GM21576 (cell line): ENCODE results near the gene IL12B.
"Not testable (repeated sequence)": the region's sequence is repeated elsewhere in the genome, so short reads cannot be mapped to it uniquely, and the experiment has no call there.

Experiments
- ATAC-seq: cut with Tn5 transposase; IDR thresholded peaks from one replicate; pipeline ENCODE4 v1.9.1; 2021; ENCODE audit warnings: mild to moderate bottlenecking, moderate library complexity; ENCODE audit not compliant: unreplicated experiment

IL12B gene

GRCh38 chr5:159330131-159330800, at the start of gene IL12B:
Gene IL12B, minus strand, starts transcription at chr5:159330487. Its CDS starts 3,705 bp downstream, at chr5:159326782.
- ATAC-seq: no peak

GRCh38 chr5:159377653-159378052, 47.4 kb upstream of the IL12B start:
- ATAC-seq: no peak

GRCh38 chr5:159367866-159368265, 37.6 kb upstream of the IL12B start:
- not testable (repeated sequence) for ATAC-seq

- ATAC-seq: not testable (repeated sequence)
These were observed 36.5 kb upstream of the IL12B start for GRCh38 chr5:159366776-159367175.

- no peak for ATAC-seq
These were observed 31.9 kb upstream of the IL12B start for GRCh38 chr5:159362220-159362619.

GRCh38 chr5:159359871-159360270, 29.6 kb upstream of the IL12B start:
- not testable (repeated sequence) for ATAC-seq

GRCh38 chr5:159359408-159359807, 29.1 kb upstream of the IL12B start:
- no peak for ATAC-seq

- ATAC-seq: no peak
These were observed 23.5 kb upstream of the IL12B start for GRCh38 chr5:159353661-159354252.

- not testable (repeated sequence) for ATAC-seq
These were observed 20.4 kb upstream of the IL12B start for GRCh38 chr5:159350644-159351043.

- not testable (repeated sequence) for ATAC-seq
These were observed 19.9 kb upstream of the IL12B start for GRCh38 chr5:159350216-159350615.

- no peak for ATAC-seq
These were observed 15.6 kb upstream of the IL12B start for GRCh38 chr5:159345861-159346260.

- ATAC-seq: no peak
These were observed 15.0 kb upstream of the IL12B start for GRCh38 chr5:159345336-159345735.

GRCh38 chr5:159343295-159344094, 13.2 kb upstream of the IL12B start:
- no peak for ATAC-seq

- no peak for ATAC-seq
These were observed 12.6 kb upstream of the IL12B start for GRCh38 chr5:159342840-159343239.

GRCh38 chr5:159341906-159342310, 11.6 kb upstream of the IL12B start:
- ATAC-seq: no peak

GRCh38 chr5:159341145-159341544, 10.9 kb upstream of the IL12B start:
- ATAC-seq: no peak

GRCh38 chr5:159340511-159340910, 10.2 kb upstream of the IL12B start:
- no peak for ATAC-seq

GRCh38 chr5:159339460-159339859, 9.2 kb upstream of the IL12B start:
- no peak for ATAC-seq

GRCh38 chr5:159338118-159338517, 7.8 kb upstream of the IL12B start:
- no peak for ATAC-seq

- no peak for ATAC-seq
These were observed 7.0 kb upstream of the IL12B start for GRCh38 chr5:159337016-159337955.

GRCh38 chr5:159336586-159336985, 6.3 kb upstream of the IL12B start:
- ATAC-seq: no peak
